ENCODE data around the gene DUSP21. TPM values are rescaled to one million over a fixed set of nuclear protein-coding genes. Genes with fewer than 3 reads are reported as not detected.
"Not testable (repeated sequence)": the region's sequence is repeated elsewhere in the genome, so short reads cannot be mapped to it uniquely, and the experiment has no call there.

Gene DUSP21
- total RNA-seq, 2 experiments from 2014 or later = not detected

DNA sequence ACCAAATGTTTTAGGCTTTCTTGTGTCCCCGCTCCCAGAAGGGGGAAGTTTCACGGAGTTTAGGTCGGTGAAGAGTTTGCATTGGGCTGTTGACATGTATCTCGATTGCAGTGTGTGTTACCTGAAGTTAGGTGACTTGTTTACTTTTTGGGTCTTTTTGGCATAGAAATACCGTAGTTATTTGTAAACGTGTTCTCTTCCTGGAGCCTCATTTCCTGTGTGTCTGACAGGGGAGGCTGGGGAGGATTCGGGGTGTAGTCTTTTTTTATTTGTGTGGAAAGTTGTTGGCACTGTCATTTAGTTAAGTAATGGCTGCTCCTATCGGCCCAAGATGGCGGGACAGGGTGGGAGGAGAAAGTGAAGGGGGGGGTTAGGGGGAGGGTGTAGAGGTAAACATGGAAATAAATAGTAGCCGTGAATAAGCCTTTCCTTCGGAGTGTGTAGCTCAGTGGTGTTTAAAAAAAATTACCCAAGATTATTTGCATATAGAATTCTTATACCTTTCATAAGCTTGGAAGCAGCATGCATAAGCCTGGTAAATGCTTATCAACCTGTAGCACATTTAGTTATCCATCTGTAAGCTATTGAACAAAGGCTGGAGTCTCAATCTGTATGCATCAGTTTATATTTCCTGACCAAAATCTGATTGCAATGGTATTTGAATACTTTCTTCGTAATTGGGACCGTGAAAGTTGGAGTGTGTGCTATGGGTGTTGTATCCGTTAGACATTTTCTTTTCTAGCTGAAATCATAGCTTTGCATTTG lies 30.8 kb downstream of the DUSP21 start:
- POLR2A ChIA-PET = interaction anchor here (0.9 kb wide), 2 partner anchors 10 to 123 kb away, joined by 3 read pairs; no protein-coding TSS in a partner anchor
- CTCF ChIA-PET = no interaction called here

DNA sequence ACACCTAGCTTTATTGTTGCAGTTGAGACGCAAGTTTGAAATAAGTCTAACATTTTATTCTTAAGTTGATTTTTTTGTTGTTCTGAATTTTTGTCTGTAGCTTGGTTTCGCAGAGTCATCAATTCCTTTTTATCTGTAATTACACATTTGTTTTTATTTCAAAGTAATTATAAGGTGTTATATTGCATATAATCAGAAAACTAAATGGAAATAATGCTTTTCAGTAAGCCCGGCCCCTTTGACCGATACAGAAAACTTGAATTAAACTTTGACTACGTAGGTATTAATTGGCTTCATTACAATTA lies 31.3 kb downstream of the DUSP21 start:
- CTCF ChIA-PET = no interaction called here
- POLR2A ChIA-PET = no interaction called here

DNA sequence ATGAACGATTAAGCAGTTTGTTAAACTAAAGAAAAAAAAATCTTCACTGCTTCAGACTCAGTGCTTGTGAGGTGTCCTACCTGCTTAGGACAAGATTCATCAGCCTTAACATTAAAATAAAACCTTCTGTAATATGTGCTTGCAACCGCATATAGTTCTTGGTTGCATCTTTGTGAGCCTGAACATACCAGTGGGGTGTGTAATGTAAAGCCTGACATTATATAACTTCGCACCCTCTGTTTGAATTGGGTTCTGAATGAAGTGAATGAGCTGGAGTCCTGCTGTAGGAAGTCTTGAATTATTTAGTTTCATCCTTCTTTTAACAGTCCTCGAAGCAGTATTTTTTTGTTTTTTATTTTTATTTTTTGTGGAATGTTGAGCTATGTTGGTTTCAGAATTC lies 32.3 kb downstream of the DUSP21 start:
- CTCF ChIA-PET = no interaction called here
- POLR2A ChIA-PET = no interaction called here

DNA sequence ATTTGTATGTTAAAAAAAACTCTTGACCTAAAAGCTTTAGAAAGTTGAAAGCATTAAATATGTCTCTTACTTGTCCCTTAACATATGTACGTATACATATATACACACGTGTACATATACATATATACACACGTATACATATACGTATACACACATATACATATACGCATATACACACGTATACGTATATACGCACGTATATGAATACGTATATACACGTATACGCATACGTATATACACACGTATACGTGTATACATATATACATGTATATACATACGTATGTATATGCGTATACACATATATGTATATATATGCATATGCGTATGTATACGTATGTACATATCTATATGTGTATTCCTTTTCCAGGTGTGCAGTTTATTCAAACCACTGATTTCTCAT lies 32.9 kb downstream of the DUSP21 start:
- POLR2A ChIA-PET = no interaction called here
- CTCF ChIA-PET = no interaction called here

DNA sequence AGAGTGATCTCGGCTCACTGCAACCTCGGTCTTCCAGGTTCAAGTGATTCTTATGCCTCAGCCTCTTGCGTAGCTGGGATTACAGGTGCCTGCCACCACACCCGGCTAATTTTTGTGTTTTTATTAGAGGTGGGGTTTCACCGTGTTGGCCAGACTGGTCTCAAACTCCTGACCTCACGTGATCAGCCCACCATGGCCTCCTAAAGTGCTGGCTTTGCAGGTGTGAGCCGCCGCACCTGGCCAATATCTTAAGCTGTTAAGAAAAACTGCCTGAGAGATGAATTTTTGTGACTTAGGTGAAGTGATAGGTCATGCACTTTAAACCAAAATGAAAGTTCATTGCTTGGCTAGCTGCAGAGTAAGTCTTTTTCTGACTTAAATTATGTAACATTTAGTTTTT lies 35.0 kb downstream of the DUSP21 start:
- ChIA-PET POLR2A (no interaction called here), CTCF (no interaction called here)

DNA sequence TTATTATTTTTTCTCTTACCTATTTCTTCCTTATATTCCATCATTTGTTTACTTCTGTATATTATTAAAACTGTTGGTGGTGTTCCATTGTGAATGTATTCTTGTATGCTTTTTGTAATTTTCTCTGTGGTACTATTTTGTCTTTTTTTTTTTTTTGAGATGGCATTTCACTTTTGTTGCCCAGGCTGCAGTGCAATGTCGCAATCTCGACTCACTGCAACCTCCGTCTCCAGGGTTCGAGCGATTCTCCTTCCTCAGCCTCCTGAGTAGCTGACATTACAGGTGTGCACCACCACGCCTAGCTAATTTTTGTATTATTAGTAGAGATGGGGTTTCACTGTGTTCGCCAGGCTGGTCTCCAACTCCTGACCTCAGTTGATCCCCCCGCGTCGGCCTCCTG lies 37.7 kb downstream of the DUSP21 start:
- CTCF ChIA-PET = no interaction called here
- POLR2A ChIA-PET = no interaction called here

DNA sequence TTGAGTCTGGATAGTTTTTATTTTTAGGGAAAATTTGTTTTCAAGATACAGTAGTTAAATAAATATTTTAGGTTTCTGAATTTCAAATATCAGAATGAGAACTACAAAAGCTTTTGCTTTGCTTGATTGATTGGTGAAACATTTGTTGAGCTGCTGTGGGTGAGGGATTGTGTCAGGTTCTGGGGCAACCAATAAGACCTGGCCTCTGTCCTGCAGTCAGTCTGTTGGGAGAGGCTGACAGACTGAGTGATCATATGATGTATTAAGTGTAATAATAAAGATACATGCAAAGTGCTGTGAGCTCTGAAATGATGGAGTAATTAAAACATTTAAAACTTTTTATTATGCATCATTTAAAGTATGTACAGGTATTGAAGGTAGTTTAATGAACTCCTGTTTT lies 38.8 kb downstream of the DUSP21 start:
- ChIA-PET POLR2A (no interaction called here), CTCF (no interaction called here)

DNA sequence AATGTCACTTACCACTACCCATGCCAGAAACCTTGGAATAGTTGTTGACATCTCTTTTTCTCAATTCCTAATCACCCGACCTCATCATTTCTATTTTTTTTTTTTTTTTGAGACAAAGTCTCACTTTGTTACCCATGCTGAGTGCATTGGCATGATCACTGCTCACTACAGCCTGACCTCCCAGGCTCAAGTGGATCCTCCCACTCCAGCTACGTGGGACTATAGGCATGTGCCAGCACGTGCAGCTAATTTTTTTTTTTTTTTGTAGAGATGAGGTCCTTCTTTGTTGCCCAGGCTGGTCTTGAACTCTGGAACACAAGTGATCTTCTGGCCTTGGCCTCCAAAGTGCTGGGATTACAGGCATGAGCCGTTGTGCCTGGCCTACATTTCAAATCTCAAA lies 41.1 kb downstream of the DUSP21 start:
- ChIA-PET CTCF (no interaction called here), POLR2A (no interaction called here)

DNA sequence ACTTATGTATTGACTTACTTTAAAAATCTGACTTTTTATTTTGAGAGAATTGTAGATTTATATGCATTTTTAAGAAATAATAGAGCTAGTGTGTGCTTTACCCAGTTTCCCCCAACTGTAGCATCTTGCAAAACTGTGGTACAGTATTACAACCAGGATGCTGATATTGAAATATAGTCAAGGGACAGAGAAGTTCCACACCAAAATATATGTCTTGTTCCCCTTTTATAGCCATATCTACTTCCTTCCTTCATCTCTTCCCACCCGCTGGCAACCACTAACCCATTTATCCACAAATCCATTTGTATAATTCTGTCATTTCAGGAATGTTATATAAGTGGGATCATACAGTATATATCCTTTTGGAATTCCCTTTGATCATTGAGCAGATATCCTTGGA lies 46.0 kb downstream of the DUSP21 start:
- ChIA-PET POLR2A (no interaction called here), CTCF (no interaction called here)

DNA sequence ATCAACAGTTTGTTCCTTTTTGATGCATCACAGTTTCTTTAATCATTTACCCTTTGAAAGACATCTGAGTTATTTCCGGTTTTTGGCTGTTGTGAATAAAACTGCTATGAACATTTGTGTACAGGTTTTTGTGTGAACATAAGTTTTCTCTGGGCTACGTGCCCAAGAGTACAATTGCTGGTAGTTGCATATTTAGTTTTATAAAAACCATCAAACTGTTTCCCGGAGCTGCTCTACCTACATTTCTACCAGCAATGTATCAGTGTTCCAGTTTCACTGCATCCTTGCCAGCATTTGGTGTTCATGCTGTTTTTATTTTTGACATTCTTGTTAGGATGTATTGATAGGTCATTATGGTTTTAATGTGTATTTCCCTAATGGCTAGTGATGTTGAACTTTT lies 46.4 kb downstream of the DUSP21 start:
- CTCF ChIA-PET = no interaction called here
- POLR2A ChIA-PET = no interaction called here

DNA sequence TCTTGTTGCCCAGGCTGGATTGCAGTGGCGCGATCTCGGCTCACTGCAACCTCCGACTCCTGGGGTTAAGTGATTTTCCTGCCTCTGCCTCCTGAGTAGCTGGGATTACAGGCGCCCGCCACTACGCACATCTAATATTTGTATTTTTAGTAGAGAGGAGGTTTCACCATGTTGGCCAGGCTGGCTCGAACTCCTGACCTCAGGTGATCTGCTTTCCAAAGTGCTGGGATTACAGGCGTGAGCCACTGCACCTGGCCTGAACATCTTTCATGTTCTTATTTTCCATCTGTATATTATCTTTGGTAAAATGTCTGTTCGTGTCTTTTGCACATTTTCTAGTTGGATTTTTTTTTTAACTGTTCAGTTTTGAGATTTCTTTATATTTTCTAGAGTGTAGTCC lies 46.9 kb downstream of the DUSP21 start:
- POLR2A ChIA-PET, CTCF ChIA-PET: not testable (repeated sequence)

DNA sequence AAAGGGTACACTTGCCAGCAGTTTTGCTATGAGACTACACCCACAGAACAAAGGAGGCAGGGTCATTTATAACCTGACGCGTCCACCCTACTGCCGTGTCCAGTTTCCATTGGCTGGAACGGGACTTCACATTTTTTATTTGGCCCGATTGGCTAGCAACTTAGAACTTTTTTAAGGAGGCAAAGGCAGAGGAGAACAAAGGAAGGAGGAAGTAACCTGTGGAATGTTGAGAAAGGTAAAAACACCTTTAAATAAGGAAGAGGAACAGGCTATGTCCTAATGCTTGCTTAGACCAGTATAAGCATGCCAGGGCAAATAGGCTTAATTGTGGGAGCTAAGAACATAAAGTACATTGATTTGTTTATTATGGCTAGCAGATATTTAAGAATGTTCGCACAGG lies 47.8 kb downstream of the DUSP21 start:
- POLR2A ChIA-PET = no interaction called here
- CTCF ChIA-PET = no interaction called here

Other genes starting within 250 kb of the DUSP21 start
- gene KDM6A, start 29.2 kb downstream of the DUSP21 start, total RNA-seq = 10 to 100 TPM; 17.1 to 19.9 TPM

Measured in activated CD8-positive, alpha-beta memory T cell treated with anti-CD3 and anti-CD28 coated beads for 36 hours (primary cell).